Muscle layer of colon (tissue), 2 donors: ENCODE results near the gene FZD2.

ENCODE experiments used
- H3K27ac ChIP-seq: one replicate; pipeline ENCODE4 v1.7.0; 2013; ENCODE audit warnings: low read depth, mild to moderate bottlenecking, low read length, moderate library complexity
- H3K27me3 ChIP-seq, 2 donors: one replicate each; pipeline ENCODE4 v1.7.0; 2013; ENCODE audit warnings: low read length in 2 of 2, mild to moderate bottlenecking in 2 of 2; ENCODE audit not compliant: insufficient read depth in 2 of 2, control insufficient read depth in 1 of 2
- H3K36me3 ChIP-seq: one replicate; pipeline ENCODE4 v1.7.0; 2013; ENCODE audit warnings: mild to moderate bottlenecking, low read length; ENCODE audit not compliant: insufficient read depth
- H3K4me1 ChIP-seq: one replicate; pipeline ENCODE4 v1.7.0; 2013; ENCODE audit warnings: mild to moderate bottlenecking, low read length; ENCODE audit not compliant: insufficient read depth
- H3K4me3 ChIP-seq, 2 donors: one replicate each; pipeline ENCODE4 v1.7.0; 2013; ENCODE audit warnings: low read length in 2 of 2, low read depth in 1 of 2, mild to moderate bottlenecking in 1 of 2, moderate library complexity in 1 of 2
- H3K9ac ChIP-seq: one replicate; pipeline ENCODE4 v1.7.0; 2013; ENCODE audit warnings: low read length
- H3K9me3 ChIP-seq: one replicate; pipeline ENCODE4 v1.7.0; 2013; ENCODE audit warnings: mild to moderate bottlenecking, low read length
- donor health status: abdominal sarcoma.
- donor health status: Adenocarcinoma of cecum.

FZD2 gene

DNA sequence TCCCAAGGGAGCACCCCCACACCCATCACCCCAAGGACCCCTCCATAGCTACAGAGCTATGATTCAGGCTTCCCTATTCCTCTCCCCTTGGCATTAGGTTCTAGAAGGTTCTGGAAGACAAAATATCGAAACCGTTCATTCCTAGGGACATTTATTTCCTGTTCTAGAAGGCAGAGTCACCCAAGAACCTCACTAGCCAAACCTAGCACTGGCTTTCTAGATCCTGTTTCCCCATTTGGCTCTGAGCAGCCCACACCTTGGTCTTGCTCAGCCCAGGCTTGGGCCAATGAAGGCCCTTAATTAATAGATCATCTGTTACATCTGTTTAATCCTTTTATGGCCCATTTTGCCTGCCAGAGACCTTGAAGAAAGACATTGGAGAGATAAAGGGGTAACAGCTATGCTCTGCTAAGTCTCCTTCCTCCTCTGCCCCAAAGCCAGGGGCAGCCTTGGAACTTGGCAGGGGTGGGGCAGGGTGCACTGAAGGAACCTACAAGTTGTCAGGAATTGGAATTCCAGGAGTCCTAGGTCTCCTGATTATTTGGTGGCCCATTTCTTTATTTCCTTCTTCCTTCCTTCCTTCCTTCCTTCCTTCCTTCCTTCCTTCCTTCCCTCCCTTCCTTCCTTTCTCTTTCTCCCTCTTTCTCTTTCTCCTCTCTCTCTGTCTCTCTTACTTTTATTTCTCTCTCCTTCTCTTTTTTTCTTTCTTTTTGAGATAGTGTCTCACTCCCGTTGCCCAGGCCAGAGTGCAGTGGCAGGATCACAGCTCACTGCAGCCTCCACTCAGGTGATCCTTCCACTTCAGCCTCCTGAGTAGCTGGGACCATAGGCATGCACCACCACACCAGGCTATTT, 8.7 kb upstream of the FZD2 start:
- Histone ChIP-seq H3K27ac (no peak overlapping the region), H3K9ac (no peak overlapping the region), H3K36me3 (no peaks in the 10 kb centered on the region), H3K4me1 (no peaks in the 10 kb centered on the region), H3K4me3 (no peak overlapping the region), H3K9me3 (no peaks in the 10 kb centered on the region), H3K27me3 (no peaks in the 10 kb centered on the region)

DNA sequence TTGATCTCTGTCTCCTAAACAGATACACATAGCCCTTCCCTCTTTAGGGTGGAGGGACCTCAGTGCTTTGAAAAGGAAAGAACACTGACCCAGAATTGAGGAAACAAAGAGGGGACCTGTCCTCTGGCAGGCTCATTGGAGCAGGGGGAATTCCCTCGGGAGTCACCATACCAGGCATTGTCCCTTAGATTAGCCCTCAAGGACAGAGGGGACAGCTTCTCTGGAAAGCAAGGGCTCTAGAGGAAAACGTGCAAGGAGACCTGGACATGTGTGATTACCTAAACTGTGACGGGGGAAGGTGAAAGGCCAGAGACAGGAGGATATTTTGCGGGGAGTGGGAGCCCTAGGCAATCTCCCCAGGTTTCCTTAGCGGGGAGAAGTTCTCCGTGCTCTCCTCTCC, 7.6 kb upstream of the FZD2 start:
- Histone ChIP-seq H3K9me3 (no peaks in the 10 kb centered on the region), H3K36me3 (no peaks in the 10 kb centered on the region), H3K27me3 (no peaks in the 10 kb centered on the region), H3K27ac (no peak overlapping the region), H3K4me1 (no peaks in the 10 kb centered on the region), H3K4me3 (no peak overlapping the region), H3K9ac (no peak overlapping the region)

DNA sequence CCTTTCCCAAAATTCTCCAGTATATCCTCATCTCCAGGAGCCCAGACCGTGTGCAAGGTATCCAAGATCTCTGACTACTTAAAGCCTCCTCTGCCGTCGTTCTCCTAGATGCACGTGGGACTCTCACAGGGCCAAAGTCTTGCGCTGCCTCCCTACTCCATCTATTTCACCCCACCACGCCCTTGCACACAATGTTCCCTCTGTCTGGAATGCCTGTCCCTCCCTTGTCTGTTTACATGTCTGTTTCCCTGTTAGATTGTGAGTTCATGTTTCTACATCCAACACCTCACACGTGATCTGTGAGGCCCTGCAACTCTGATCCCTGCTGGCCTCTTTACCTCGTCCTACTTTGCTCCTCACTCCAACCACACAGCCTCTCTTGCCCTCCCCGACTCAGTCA, 4.9 kb upstream of the FZD2 start:
- no peaks in the 10 kb centered on the region for H3K36me3 ChIP-seq
- H3K9me3 ChIP-seq = no peaks in the 10 kb centered on the region
- no peak overlapping the region for H3K27ac ChIP-seq
- no peak overlapping the region for H3K4me3 ChIP-seq
- H3K9ac ChIP-seq = no peak overlapping the region
- no peaks in the 10 kb centered on the region for H3K27me3 ChIP-seq
- H3K4me1 ChIP-seq = peaks cover 6% of the 10 kb centered on the region

DNA sequence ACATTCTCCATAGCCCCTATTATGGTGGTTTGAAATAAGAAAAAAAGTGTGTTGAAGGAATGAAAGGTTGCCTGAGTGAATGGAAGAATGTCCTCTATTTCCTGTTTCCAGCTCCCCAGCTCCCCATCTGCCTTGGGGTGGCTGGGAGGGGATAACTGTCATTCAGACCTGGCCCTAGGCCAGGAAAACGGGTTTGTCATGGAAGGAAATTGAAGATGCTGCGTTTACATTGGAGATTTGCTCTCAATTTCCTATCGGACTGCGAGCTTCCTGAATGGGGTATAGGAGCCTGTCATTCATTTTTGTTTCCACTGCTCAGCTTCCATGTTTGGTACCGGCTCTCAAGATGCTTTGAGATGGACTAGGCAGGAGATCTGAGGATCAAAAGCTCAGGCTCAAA, 2.2 kb upstream of the FZD2 start:
- H3K27ac ChIP-seq = no peak overlapping the region
- H3K36me3 ChIP-seq = no peaks in the 10 kb centered on the region
- H3K9me3 ChIP-seq = no peaks in the 10 kb centered on the region
- no peak overlapping the region for H3K9ac ChIP-seq
- peaks cover 11% of the 10 kb centered on the region for H3K4me1 ChIP-seq
- no peak overlapping the region for H3K4me3 ChIP-seq
- peaks cover 3 to 19% of the 10 kb centered on the region in 2 donors for H3K27me3 ChIP-seq

DNA sequence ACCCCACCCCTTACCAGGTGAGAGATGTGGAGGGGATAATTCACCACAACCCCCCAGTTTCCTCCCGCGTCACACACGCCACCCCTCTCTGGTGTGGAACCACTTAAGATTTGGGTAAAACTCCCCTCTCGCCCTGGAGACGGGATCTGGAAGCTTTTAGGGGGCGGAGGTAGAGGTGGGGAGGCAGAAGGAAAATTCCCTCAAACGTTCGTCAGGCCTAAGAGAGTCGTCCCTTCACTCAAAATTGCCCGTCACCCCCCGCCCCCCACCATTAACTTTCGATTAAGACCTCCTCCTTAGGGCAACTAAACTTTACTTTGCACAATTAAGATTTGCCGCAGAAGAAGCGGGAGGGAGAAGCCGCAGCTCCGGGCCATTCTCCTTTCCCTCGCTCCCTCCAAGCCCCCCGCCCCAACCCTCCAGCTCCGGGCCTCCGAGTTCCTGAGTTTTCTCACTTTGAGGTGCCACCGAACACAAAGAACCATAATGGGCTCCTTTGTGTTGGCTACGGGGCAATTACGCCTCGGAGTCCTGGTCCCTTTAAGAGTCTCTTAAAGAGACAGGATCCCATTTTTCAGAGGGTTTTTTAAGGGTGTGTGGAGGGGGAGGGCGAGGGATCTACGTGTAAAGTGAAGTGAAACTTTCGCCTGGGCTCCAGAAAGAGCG, 985 bp upstream of the FZD2 start:
- Histone ChIP-seq H3K9ac (peak overlapping the region; percentile 44), H3K27me3 (peaks cover 8 to 20% of the 10 kb centered on the region in 2 donors), H3K27ac (peak overlapping the region; percentile 75), H3K4me3 (peak overlapping the region; percentile 60 to 76), H3K9me3 (no peaks in the 10 kb centered on the region), H3K4me1 (peaks cover 13% of the 10 kb centered on the region), H3K36me3 (no peaks in the 10 kb centered on the region)

DNA sequence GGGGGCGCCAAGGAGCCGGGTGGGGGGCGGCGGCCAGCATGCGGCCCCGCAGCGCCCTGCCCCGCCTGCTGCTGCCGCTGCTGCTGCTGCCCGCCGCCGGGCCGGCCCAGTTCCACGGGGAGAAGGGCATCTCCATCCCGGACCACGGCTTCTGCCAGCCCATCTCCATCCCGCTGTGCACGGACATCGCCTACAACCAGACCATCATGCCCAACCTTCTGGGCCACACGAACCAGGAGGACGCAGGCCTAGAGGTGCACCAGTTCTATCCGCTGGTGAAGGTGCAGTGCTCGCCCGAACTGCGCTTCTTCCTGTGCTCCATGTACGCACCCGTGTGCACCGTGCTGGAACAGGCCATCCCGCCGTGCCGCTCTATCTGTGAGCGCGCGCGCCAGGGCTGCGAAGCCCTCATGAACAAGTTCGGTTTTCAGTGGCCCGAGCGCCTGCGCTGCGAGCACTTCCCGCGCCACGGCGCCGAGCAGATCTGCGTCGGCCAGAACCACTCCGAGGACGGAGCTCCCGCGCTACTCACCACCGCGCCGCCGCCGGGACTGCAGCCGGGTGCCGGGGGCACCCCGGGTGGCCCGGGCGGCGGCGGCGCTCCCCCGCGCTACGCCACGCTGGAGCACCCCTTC, 484 bp downstream of the FZD2 start:
- Histone ChIP-seq H3K27ac (peak overlapping the region; percentile 42), H3K9ac (no peak overlapping the region), H3K4me3 (peak overlapping the region; percentile 53 to 60), H3K27me3 (peaks cover 8 to 25% of the 10 kb centered on the region in 2 donors), H3K4me1 (peaks cover 13% of the 10 kb centered on the region), H3K36me3 (no peaks in the 10 kb centered on the region), H3K9me3 (no peaks in the 10 kb centered on the region)

DNA sequence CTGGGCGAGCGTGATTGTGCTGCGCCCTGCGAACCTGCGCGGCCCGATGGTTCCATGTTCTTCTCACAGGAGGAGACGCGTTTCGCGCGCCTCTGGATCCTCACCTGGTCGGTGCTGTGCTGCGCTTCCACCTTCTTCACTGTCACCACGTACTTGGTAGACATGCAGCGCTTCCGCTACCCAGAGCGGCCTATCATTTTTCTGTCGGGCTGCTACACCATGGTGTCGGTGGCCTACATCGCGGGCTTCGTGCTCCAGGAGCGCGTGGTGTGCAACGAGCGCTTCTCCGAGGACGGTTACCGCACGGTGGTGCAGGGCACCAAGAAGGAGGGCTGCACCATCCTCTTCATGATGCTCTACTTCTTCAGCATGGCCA, 1.0 kb downstream of the FZD2 start:
- H3K9me3 ChIP-seq = no peaks in the 10 kb centered on the region
- H3K27ac ChIP-seq = peak overlapping the region; percentile 42
- H3K36me3 ChIP-seq = no peaks in the 10 kb centered on the region
- peaks cover 13% of the 10 kb centered on the region for H3K4me1 ChIP-seq
- H3K27me3 ChIP-seq = peaks cover 8 to 25% of the 10 kb centered on the region in 2 donors
- H3K9ac ChIP-seq = no peak overlapping the region
- peak overlapping the region in 1 of 2 donors; percentile 53 for H3K4me3 ChIP-seq

DNA sequence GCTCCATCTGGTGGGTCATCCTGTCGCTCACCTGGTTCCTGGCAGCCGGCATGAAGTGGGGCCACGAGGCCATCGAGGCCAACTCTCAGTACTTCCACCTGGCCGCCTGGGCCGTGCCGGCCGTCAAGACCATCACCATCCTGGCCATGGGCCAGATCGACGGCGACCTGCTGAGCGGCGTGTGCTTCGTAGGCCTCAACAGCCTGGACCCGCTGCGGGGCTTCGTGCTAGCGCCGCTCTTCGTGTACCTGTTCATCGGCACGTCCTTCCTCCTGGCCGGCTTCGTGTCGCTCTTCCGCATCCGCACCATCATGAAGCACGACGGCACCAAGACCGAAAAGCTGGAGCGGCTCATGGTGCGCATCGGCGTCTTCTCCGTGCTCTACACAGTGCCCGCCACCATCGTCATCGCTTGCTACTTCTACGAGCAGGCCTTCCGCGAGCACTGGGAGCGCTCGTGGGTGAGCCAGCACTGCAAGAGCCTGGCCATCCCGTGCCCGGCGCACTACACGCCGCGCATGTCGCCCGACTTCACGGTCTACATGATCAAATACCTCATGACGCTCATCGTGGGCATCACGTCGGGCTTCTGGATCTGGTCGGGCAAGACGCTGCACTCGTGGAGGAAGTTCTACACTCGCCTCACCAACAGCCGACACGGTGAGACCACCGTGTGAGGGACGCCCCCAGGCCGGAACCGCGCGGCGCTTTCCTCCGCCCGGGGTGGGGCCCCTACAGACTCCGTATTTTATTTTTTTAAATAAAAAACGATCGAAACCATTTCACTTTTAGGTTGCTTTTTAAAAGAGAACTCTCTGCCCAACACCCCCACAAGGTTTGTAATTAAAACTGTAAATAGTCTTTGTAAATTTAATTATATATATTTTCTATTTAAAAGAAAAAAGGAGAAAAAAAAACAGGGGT, 1.7 kb downstream of the FZD2 start:
- H3K36me3 ChIP-seq = no peaks in the 10 kb centered on the region
- H3K9ac ChIP-seq = no peak overlapping the region
- H3K4me1 ChIP-seq = peaks cover 13% of the 10 kb centered on the region
- H3K27me3 ChIP-seq = peaks cover 8 to 25% of the 10 kb centered on the region in 2 donors
- no peaks in the 10 kb centered on the region for H3K9me3 ChIP-seq
- no peak overlapping the region for H3K27ac ChIP-seq
- H3K4me3 ChIP-seq = peak overlapping the region in 1 of 2 donors; percentile 53

DNA sequence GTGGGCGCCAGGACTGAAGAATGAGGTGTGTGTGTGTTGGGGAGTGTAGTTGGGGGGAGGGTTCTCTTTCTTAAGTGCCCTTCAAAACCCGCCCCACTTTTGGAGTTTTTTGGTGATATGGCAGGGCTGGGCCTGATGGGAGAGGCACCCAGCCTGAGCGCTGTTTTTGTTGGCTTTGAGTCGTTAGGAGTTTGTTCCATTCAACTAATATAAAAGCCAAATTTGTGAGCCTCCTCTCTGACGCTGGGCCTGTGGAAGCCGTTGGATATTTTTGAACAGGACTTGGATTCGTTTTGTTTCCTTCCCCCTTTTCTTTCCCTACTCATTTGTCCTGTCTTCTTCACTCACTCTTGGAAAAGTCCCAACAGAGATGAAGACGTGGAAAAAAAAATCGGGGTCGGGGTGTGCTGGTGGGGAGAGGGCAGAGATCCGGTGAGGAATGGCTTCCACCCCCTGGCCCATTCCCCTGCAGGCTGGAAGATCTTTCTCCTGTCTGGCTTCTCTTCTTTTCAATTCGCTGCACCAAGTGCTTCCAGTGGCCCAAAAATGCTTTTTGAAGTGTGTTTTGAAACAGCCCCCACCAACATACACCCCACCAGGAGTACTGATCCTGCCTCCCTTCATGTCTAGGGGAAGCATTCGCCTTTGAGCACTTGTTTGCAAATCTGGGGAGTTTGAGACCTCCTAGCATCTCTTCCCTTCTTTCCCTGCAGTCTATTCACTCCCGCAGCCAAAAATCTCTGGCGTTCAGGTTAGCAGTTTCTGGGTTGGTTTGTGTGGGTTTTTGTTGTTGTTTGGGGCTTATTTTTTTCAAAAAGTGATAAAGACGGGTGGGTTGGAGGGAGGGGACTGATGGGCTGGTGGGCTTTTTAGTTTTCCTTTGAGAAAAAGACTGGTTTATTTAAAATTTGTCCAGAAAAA, 2.6 kb downstream of the FZD2 start:
- Histone ChIP-seq H3K9ac (no peak overlapping the region), H3K27ac (no peak overlapping the region), H3K4me1 (peaks cover 13% of the 10 kb centered on the region), H3K27me3 (peaks cover 8 to 25% of the 10 kb centered on the region in 2 donors), H3K36me3 (no peaks in the 10 kb centered on the region), H3K9me3 (no peaks in the 10 kb centered on the region), H3K4me3 (no peak overlapping the region)

DNA sequence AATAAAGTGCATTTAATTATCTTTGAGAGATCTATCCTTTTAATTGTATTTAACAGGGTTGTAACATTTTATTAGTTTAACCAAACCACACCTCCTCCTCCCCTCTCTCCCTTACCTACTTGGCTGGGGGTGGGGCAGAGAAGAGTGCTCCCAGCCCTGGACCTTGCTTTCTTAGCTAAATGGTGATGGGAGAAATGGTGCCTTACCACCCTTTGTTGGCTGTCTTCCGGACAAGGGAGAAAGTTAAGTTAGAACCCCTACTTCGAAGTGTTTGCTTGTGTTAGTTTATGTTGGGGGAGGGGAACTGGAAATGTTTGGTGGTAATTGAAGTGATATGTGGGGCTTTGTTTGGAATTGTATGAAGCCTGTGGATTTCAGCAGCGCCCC, 3.9 kb downstream of the FZD2 start:
- Histone ChIP-seq H3K36me3 (no peaks in the 10 kb centered on the region), H3K4me1 (peaks cover 6% of the 10 kb centered on the region), H3K27me3 (peaks cover 8 to 25% of the 10 kb centered on the region in 2 donors), H3K4me3 (no peak overlapping the region), H3K27ac (no peak overlapping the region), H3K9me3 (peaks cover 6% of the 10 kb centered on the region), H3K9ac (no peak overlapping the region)
